B cell (primary cell): ENCODE measurements around the gene ADRB1. TPM values are rescaled to one million over a fixed set of nuclear protein-coding genes. Genes with fewer than 3 reads are reported as not detected.

ENCODE experiments used
- ATAC-seq: fragments of 200-7000 bp; cut with Tn5 transposase; one replicate; pipeline ENCODE4 v1.10.0; 2021; ENCODE audit warnings: low read depth, mild to moderate bottlenecking, moderate number of reproducible peaks, moderate library complexity
- CTCF ChIA-PET: fragments of 350-600 bp; sonication (Branson Sonifier 250); formaldehyde crosslinking; loops from one replicate; lab custom pipeline; 2021; ENCODE audit warnings: antibody characterized with exemption, inconsistent platforms; lab: Charles Lee
- POLR2A ChIA-PET: fragments of 350-600 bp; sonication (Branson Sonifier 250); formaldehyde crosslinking; loops from one replicate; lab custom pipeline; 2021; ENCODE audit warnings: antibody characterized with exemption; lab: Charles Lee
- DNase-seq: peaks from one replicate; pipeline ENCODE4 v3.0.0; 2013
- H2AFZ ChIP-seq: 2 replicates; pipeline ENCODE4 v1.6.1; 2012; ENCODE audit warnings: mild to moderate bottlenecking, low read depth, low read length; ENCODE audit not compliant: insufficient read depth, poor library complexity, severe bottlenecking
- H3K27ac ChIP-seq, 2 donors: 1 replicate in 1 of 2; 2 replicates in 1 of 2; pipeline ENCODE4 v1.5.1; 2012 to 2013; ENCODE audit warnings: low read length in 2 of 2, mild to moderate bottlenecking in 2 of 2, moderate library complexity in 1 of 2
- H3K27me3 ChIP-seq, 4 experiments: fragments of 200-600 bp in 1 of 4; sonication (generic) in 1 of 4; replicated peaks in 1 of 4; 1 replicate in 2 of 4; 2 replicates in 2 of 4; pipeline versions ENCODE4 v1.6.1 to v1.7.0; 2013 to 2016; ENCODE audit warnings: low read length in 3 of 4, mild to moderate bottlenecking in 2 of 4, mixed read lengths in 1 of 4, moderate library complexity in 1 of 4; ENCODE audit not compliant: insufficient read depth in 4 of 4, control insufficient read depth in 3 of 4; ENCODE audit errors: control extremely low read depth in 1 of 4
- H3K36me3 ChIP-seq, 2 experiments: replicated peaks in 1 of 2; 1 replicate in 1 of 2; 2 replicates in 1 of 2; pipeline versions ENCODE4 v1.6.1 to v1.7.1; 2013; ENCODE audit warnings: low read length in 1 of 2; ENCODE audit not compliant: insufficient read depth in 2 of 2, control insufficient read depth in 1 of 2; ENCODE audit errors: control extremely low read depth in 1 of 2, extremely low read depth in 1 of 2
- H3K4me1 ChIP-seq, 2 donors: fragments of 200-600 bp in 1 of 2; sonication (generic) in 1 of 2; 1 replicate in 1 of 2; 2 replicates in 1 of 2; pipeline versions ENCODE4 v1.5.1 to v1.6.1; 2013 to 2017; ENCODE audit warnings: low read length in 2 of 2; ENCODE audit not compliant: control insufficient read depth in 2 of 2, insufficient read depth in 2 of 2
- H3K4me2 ChIP-seq: replicated peaks from 2 replicates; pipeline ENCODE3; 2012; ENCODE audit warnings: mild to moderate bottlenecking, low read depth, low read length; ENCODE audit not compliant: poor library complexity, severe bottlenecking
- H3K4me3 ChIP-seq, 5 experiments: fragments of 200-600 bp in 1 of 5; sonication (generic) in 1 of 5; 1 replicate in 3 of 5; 2 replicates in 2 of 5; pipeline versions ENCODE4 v1.5.1 to v1.7.0; 2011 to 2016; ENCODE audit warnings: low read length in 4 of 5, mild to moderate bottlenecking in 4 of 5, low read depth in 2 of 5, control low read depth in 1 of 5, moderate library complexity in 1 of 5; ENCODE audit not compliant: insufficient read depth in 1 of 5; ENCODE audit errors: control extremely low read depth in 1 of 5, extremely low read depth in 1 of 5
- H3K79me2 ChIP-seq: fragments of 200-600 bp; sonication (generic); one replicate; pipeline ENCODE4 v1.6.0; 2016; ENCODE audit warnings: low read length; ENCODE audit not compliant: control insufficient read depth, insufficient read depth
- H3K9ac ChIP-seq: fragments of 200-600 bp; sonication (generic); 2 replicates; pipeline ENCODE4 v1.6.1; 2017; ENCODE audit warnings: mild to moderate bottlenecking, low read length, moderate library complexity
- H3K9me3 ChIP-seq, 3 donors: one replicate each; pipeline versions ENCODE4 v1.6.1 to v1.7.1; 2013; ENCODE audit warnings: low read length in 2 of 3; ENCODE audit not compliant: control insufficient read depth in 2 of 3, insufficient read depth in 1 of 3; ENCODE audit errors: control extremely low read depth in 1 of 3
- H4K20me1 ChIP-seq: 2 replicates; pipeline ENCODE4 v1.6.0; 2012; ENCODE audit warnings: mild to moderate bottlenecking, low read length; ENCODE audit not compliant: insufficient read depth, control insufficient read depth, poor library complexity, severe bottlenecking
- H3K27ac Mint-ChIP-seq: one replicate; pipeline ENCODE4 v1.8.0; 2021; ENCODE audit warnings: mixed read lengths
- H3K27me3 Mint-ChIP-seq: one replicate; pipeline ENCODE4 v1.8.0; 2021; ENCODE audit warnings: mixed read lengths
- H3K4me1 Mint-ChIP-seq: one replicate; pipeline ENCODE4 v1.8.0; 2021; ENCODE audit warnings: mixed read lengths
- H3K4me3 Mint-ChIP-seq: one replicate; pipeline ENCODE4 v1.8.0; 2021; ENCODE audit warnings: mixed read lengths
- H3K9me3 Mint-ChIP-seq: one replicate; pipeline ENCODE4 v1.8.0; 2022; ENCODE audit warnings: mixed read lengths; ENCODE audit not compliant: insufficient read depth
- EZH2 ChIP-seq: IDR thresholded peaks from 2 replicates; pipeline ENCODE4 v1.6.1; 2012; ENCODE audit warnings: borderline replicate concordance, low read depth, mild to moderate bottlenecking, moderate library complexity, low read length; ENCODE audit not compliant: insufficient read depth, poor library complexity, severe bottlenecking
- WGBS: methylation state at CpG from one replicate; pipeline ENCODE4 v1.1.5; 2013; ENCODE audit warnings: missing lambda C conversion rate; ENCODE audit not compliant: insufficient coverage; 5-methylcytosine and 5-hydroxymethylcytosine counted together
- intact Hi-C: fragments of 100-400 bp; cut with micrococcal nuclease; formaldehyde crosslinking; loops from one replicate; pipeline ENCODE4 v1.10.0; 2022
- polyA plus RNA-seq: library from polyadenylated mRNA; depleted of rRNA; stranded (reverse); fragments of >200 nt; gene quantifications from 2 replicates; pipeline ENCODE4 v1.2.3, GENCODE V29; 2012
- total RNA-seq, 2 donors: library from RNA; stranded (reverse); fragments of 120-200 nt in 1 of 2; gene quantifications; 1 replicate in 1 of 2; 2 replicates in 1 of 2; pipeline versions ENCODE4 v1.2.3 to v1.2.4, GENCODE V29; 2013 to 2022
- TF ChIP-seq, protein P1 (sequence below): fragments of 200-600 bp; IDR thresholded peaks from one replicate; pipeline ENCODE4 v1.8.0; 2022; ENCODE audit warnings: antibody characterized with exemption, mild to moderate bottlenecking

ADRB1 gene
- total and polyA plus RNA-seq, 2 donors (not counting 1 experiment from before 2014, with no cell fraction given), result 0.10 TPM; not detected in 1

DNA sequence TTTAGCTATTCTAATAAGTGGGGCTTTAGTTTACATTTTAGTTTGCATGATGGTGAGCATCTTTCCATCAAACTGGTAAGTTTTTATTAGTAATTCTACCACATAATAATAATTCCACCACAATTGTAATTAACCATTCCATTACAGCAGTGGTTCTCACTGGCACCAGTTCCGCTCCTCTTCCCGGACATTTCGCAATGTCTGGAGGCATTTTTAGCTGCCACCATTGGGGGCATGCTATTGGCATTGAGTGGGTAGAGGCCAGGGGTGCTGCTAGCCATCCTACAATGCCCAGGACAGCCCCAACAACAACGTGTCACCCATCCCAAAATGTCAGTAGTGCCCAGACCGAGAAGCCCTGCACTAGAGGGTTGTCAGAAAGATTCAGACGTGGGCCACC lies 31.4 kb downstream of the ADRB1 start:
- no peaks in the 10 kb centered on the region for H3K9me3 ChIP-seq
- intact Hi-C loops, result no loop called here
- no peak for ATAC-seq
- H3K4me1 ChIP-seq, result peaks cover 19 to 22% of the 10 kb centered on the region in 2 donors
- no peaks in the 10 kb centered on the region for H3K79me2 ChIP-seq
- H3K27ac Mint-ChIP-seq, result no peak overlapping the region
- H3K4me3 ChIP-seq, result no peak overlapping the region
- peaks cover 33% of the 10 kb centered on the region for H3K4me1 Mint-ChIP-seq
- no peak for TF ChIP-seq EZH2
- TF ChIP-seq, protein P1, sequence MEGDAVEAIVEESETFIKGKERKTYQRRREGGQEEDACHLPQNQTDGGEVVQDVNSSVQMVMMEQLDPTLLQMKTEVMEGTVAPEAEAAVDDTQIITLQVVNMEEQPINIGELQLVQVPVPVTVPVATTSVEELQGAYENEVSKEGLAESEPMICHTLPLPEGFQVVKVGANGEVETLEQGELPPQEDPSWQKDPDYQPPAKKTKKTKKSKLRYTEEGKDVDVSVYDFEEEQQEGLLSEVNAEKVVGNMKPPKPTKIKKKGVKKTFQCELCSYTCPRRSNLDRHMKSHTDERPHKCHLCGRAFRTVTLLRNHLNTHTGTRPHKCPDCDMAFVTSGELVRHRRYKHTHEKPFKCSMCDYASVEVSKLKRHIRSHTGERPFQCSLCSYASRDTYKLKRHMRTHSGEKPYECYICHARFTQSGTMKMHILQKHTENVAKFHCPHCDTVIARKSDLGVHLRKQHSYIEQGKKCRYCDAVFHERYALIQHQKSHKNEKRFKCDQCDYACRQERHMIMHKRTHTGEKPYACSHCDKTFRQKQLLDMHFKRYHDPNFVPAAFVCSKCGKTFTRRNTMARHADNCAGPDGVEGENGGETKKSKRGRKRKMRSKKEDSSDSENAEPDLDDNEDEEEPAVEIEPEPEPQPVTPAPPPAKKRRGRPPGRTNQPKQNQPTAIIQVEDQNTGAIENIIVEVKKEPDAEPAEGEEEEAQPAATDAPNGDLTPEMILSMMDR, result no peak
- no peaks in the 10 kb centered on the region for H3K27me3 ChIP-seq
- H4K20me1 ChIP-seq, result no peaks in the 10 kb centered on the region
- no peak overlapping the region for H3K27ac ChIP-seq
- CTCF ChIA-PET, result interaction anchor here (0.7 kb wide), 1 partner anchor 74 kb away, joined by 4 read pairs; no protein-coding TSS in a partner anchor
- POLR2A ChIA-PET, result interaction anchor here (0.7 kb wide), 1 partner anchor 274 kb away, joined by 4 read pairs; no protein-coding TSS in a partner anchor
- no peaks in the 10 kb centered on the region for H3K9me3 Mint-ChIP-seq
- H3K9ac ChIP-seq, result no peak overlapping the region
- 90% methylated on average over 5 of the region's 6 CpGs for WGBS
- no peaks in the 10 kb centered on the region for H3K36me3 ChIP-seq
- no peak overlapping the region for H2AFZ ChIP-seq
- H3K4me3 Mint-ChIP-seq, result no peak overlapping the region
- DNase-seq, result no peak
- no peaks in the 10 kb centered on the region for H3K27me3 Mint-ChIP-seq
- H3K4me2 ChIP-seq, result no peak overlapping the region

DNA sequence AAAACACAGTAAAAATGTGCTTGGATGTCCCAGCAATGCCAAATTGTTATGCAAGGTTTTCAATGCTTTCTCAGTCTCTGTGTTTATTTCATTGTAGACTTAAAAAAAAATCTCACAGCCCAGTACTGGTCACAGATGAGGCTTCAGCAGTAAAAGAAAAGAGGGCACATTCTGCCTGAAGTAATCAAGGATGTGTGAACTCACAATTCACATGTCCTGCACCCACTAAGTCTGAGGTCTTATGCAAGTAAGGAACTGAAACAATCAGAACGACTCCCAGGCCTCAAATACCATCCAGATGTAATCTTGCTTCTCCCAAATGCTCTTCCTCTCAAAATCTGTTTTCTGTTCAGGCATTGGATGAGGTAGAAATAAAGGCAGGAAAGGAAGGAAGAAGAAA lies 33.7 kb downstream of the ADRB1 start:
- peaks cover 13 to 17% of the 10 kb centered on the region in 2 donors for H3K4me1 ChIP-seq
- no peaks in the 10 kb centered on the region for H3K36me3 ChIP-seq
- no peaks in the 10 kb centered on the region for H4K20me1 ChIP-seq
- intact Hi-C loops, result no loop called here
- Mint-ChIP-seq H3K27me3 (peaks cover 6% of the 10 kb centered on the region), H3K4me3 (no peak overlapping the region), H3K9me3 (no peaks in the 10 kb centered on the region), H3K27ac (no peak overlapping the region), H3K4me1 (peaks cover 23% of the 10 kb centered on the region)
- H3K9ac ChIP-seq, result no peak overlapping the region
- no peaks in the 10 kb centered on the region for H3K79me2 ChIP-seq
- H3K9me3 ChIP-seq, result no peaks in the 10 kb centered on the region
- no peak overlapping the region for H3K4me2 ChIP-seq
- H2AFZ ChIP-seq, result no peak overlapping the region
- no peak for TF ChIP-seq EZH2
- TF ChIP-seq, protein P1, result no peak
- no peak for ATAC-seq
- no peaks in the 10 kb centered on the region for H3K27me3 ChIP-seq
- H3K4me3 ChIP-seq, result no peak overlapping the region
- ChIA-PET POLR2A (no interaction called here), CTCF (no interaction called here)
- H3K27ac ChIP-seq, result no peak overlapping the region
- WGBS, result no CpG with 5 or more reads among the region's 1 CpG
- no peak for DNase-seq
